DMS79 (cell line): ENCODE data around the gene ARL14EPL.

Source experiments
- DNase-seq: peaks from one replicate; lab custom pipeline; 2025; lab: John Stamatoyannopoulos, UW

The ARL14EPL gene

GRCh38 chr5:116032094-116032517 lies at the start of gene ARL14EPL:
ARL14EPL (plus strand) TSS chr5:116032472; CDS start chr5:116051466, 18,994 bp downstream.
- DNase-seq: no peak

- DNase-seq: no peak
Observed at GRCh38 chr5:115983519-115983918, 48.8 kb upstream of the ARL14EPL start.

GRCh38 chr5:115985802-115986757 lies 46.2 kb upstream of the ARL14EPL start:
- DNase-seq: no peak

GRCh38 chr5:115988002-115988401 lies 44.3 kb upstream of the ARL14EPL start:
- DNase-seq: no peak

GRCh38 chr5:115992848-115993350 lies 39.4 kb upstream of the ARL14EPL start:
- no peak for DNase-seq

DNA sequence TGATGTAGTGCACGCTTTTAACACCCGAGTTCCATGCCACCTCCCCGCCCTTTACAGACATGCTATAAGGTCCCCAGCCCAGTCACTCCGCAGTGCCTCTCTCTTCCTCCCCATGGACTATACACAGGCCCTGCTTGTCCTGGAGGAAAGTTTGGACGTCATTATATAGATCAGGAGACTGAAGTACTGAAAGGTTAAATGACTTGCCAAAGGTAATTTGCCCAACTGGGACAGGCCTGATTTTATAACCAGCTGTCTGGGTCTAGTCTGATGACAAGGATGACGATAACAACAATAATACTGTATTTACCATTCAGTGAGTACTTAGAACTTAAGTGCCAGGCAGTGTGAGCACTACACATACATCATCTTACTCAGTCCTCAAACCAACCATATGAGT lies 36.9 kb upstream of the ARL14EPL start:
- DNase-seq: no peak

DNA sequence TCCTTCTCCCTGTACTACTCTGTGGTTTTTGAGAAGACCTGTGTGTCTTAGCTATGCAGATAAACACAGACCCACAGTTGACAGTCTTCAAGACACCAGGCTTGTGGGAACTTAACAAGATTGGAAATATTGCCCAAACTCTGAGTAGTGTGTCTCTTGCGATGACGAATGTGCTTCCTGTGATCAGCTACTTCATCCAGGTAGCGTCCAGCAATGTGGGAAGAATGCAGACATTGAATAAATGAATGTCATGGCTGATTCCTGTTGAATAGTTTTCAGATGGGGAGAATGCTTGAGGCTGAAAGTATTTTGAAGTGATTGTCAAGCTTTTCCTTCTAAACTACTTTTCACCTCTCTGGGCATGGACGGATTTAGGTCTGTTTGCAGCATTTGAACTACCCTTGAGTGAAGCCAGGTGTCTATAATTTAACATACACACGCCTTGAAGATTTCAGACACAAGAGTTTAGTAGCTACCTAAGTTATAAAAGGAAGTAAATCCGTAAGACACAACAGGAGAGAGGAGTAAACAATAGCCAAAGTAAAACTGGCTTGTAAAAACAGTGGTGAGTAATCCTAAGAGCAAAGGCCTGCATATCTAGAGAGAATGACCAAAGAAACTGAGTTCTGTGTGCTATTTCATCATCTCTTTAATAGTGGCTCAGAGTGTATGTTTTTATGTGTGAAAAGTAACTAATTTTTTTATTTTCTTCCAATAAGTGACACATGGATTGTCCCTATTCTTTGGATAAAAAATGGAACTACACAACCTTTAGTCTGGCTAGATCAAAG lies 30.0 kb upstream of the ARL14EPL start:
- no peak for DNase-seq

GRCh38 chr5:116004248-116004647 lies 28.0 kb upstream of the ARL14EPL start:
- DNase-seq: no peak

- no peak for DNase-seq
Observed at GRCh38 chr5:116009806-116010205, 22.5 kb upstream of the ARL14EPL start.

GRCh38 chr5:116011046-116011445 lies 21.2 kb upstream of the ARL14EPL start:
- DNase-seq: no peak

DNA sequence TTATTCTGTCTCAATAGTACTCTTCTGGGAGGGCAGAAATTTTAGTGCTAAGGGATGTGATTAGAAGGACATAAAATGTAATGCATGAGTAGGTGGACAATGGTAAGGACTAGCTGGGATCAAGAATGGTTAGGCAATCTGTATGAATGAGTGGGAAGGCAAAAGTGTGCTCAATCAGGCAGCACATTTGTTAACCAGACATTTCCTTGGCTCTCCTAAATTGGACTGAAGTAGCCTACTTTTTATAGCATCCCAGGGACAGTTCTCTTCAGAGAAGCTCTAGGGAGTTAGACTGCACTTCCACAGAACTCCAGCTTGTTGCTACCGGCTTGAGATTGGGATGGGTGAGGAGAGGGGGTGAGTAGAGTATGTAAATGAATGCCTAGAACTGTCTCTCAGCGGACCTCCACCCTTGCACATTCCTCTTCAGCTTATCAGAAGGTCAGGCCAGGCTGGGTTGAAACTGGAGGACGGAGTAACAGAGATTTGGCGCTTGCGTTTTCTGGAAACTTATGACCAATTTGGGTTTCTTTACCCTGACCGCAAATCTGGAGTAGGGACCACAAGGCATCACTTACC lies 19.0 kb upstream of the ARL14EPL start:
- DNase-seq: no peak

- no peak for DNase-seq
Observed at GRCh38 chr5:116013936-116014335, 18.3 kb upstream of the ARL14EPL start.

DNA sequence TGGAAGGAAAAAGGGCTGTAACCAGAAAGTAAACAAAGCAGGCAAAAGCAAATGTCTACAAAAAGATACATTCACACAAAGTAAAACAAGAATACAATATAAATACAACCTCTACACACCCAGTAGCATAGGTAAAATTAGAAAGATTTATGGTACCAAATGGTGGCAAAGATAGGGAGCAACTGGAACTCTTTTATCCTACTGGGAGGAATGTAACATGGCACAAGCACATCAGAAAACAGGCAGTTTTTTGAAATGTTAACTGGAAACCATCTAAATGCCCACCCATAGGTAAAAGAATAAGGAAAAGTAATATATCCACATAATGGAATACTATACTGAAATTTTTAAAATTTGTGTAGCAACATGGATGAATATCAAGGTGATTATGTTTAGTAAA lies 8.7 kb upstream of the ARL14EPL start:
- no peak for DNase-seq

DNA sequence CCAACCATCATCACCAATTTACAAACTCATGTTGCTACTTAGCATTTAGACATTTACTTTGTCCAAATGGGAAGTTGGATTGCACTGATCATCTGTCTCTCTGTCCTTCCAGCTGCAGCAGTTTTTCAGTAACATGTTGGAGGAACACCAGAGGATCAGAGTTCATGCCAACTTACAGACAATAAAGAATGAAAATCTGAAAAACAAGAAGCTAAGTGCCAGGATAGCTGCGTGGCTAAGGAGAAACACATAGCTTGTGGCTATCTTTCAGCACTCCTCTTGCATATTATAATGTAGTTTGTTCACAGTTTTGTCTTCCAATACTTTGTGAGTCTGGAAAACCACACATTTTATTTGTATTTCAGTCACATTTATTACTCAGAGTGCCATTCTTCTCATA lies 6.4 kb upstream of the ARL14EPL start:
- DNase-seq: no peak

DNA sequence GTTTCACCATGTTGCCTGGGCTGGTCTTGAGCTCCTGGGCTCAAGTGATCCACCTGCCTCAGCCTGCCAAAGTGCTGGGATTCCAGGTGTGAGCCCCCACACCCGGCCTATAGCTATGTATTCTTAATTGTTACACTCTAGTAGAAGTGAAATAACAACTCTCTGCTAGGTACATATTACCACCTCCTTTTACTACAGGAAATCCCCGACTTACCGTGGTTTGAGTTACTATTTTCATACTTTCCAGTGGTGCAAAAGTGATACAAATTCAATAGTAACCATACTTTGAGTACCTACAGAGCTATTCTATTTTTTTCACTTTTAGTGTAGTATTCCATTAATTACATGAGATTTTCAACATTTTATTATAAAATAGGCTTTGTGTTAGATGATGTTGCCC lies 719 bp downstream of the ARL14EPL start:
- DNase-seq: no peak

GRCh38 chr5:116035123-116035522 lies 2.9 kb downstream of the ARL14EPL start:
- no peak for DNase-seq

- no peak for DNase-seq
Observed at GRCh38 chr5:116037236-116037822, 5.1 kb downstream of the ARL14EPL start.

- DNase-seq: no peak
Observed at GRCh38 chr5:116038817-116039216, 6.5 kb downstream of the ARL14EPL start.

DNA sequence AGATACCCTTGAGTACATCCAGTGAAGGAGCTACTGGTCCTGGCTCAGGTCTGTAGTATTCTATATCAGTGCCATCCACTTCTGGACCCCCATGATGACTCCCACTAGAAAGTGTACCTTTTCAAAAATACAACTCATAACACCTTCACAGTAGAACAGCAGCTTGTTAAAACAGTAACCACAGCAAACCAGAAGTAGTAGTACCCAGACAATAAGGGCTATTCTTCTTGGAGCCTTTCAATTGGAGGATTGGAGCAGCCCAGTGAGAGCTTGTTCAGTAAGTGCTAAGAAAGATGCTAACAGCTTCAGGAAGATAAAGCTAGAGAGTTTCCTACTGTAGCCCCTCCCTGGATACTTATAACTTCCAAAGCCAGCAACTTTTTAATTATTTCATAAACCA lies 10.1 kb downstream of the ARL14EPL start:
- DNase-seq: no peak

DNA sequence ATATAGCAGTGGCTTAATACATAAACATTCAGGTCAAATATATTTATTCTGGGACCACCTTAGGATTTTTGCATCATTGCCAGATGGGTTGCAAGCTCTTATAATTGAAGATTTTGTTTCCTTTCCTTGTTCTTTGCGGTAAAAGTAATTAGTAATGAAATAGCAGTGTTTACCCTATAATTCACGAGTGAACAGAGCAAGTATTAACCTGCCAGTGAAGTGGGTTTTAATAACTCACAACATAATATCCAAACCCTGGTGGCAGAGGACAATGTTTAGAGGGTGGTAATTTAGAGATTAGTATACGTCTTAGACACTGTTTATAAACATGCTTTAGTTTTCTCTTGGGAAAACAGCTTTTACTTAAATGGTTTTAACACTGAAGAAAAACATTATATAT lies 11.8 kb downstream of the ARL14EPL start:
- DNase-seq: no peak

- no peak for DNase-seq
Observed at GRCh38 chr5:116045821-116046220, 13.5 kb downstream of the ARL14EPL start.

DNA sequence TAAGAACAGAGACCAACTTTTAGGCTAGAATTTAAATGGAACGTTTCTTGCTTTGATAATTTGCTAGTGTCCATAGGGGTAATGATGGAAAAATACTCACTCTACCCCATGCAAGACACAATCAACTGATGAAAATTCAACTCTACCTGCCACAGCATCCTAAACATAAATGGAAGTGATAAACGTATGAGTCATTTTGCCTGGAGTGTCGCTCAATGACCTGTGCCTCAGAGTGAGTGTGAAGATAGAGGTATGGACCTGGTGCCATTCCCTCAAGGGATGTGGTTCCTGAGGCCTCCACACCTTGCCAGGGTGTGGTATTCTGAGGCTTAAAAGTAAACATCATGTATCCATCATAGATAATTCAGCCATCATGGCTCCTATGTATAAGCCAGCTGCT lies 14.0 kb downstream of the ARL14EPL start:
- no peak for DNase-seq
